GM12875 (cell line): ENCODE data around the gene POGLUT3.

Experiments used
- H3K4me3 ChIP-seq: one replicate; pipeline ENCODE4 v1.5.1; 2011; ENCODE audit warnings: low read depth, low read length, control low read depth
- CTCF ChIP-seq: IDR thresholded peaks from 2 replicates; pipeline ENCODE4 v1.5.1; 2011; ENCODE audit warnings: low read depth, mild to moderate bottlenecking, control low read depth, inconsistent platforms, low read length, moderate library complexity, borderline replicate concordance; ENCODE audit not compliant: insufficient read depth

Gene POGLUT3

DNA sequence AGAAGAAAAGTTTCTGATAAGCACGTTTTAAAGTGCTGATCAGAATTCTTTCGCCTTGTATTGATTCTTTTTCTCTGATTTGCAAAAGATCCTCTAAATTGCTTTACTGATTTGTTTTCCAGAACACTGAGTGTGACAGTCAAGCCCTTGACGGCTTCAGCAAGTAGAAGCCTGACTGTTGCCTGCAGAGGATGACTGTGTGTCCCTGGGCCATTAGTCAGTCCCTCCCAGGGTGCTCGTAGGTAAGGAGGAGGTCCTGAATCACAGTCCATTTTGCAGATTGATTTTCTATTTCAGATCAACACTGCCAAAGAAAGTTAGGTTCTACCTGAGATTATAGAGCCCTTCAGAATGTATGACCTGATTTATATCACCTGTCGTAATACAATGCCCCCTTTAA lies 38.6 kb upstream of the POGLUT3 start:
- H3K4me3 ChIP-seq, result no peak overlapping the region
- no peak for TF ChIP-seq CTCF

- no peak for TF ChIP-seq CTCF
- H3K4me3 ChIP-seq, result no peak overlapping the region
These were observed 37.3 kb upstream of the POGLUT3 start for GRCh38 chr11:108535384-108535955.

GRCh38 chr11:108534274-108534882 lies 36.2 kb upstream of the POGLUT3 start:
- no peak for TF ChIP-seq CTCF
- H3K4me3 ChIP-seq, result no peak overlapping the region

- no peak for TF ChIP-seq CTCF
- H3K4me3 ChIP-seq, result no peak overlapping the region
These were observed 32.2 kb upstream of the POGLUT3 start for GRCh38 chr11:108530426-108530825.

- H3K4me3 ChIP-seq, result no peak overlapping the region
- TF ChIP-seq CTCF, result no peak
These were observed 29.2 kb upstream of the POGLUT3 start for GRCh38 chr11:108527382-108527781.

DNA sequence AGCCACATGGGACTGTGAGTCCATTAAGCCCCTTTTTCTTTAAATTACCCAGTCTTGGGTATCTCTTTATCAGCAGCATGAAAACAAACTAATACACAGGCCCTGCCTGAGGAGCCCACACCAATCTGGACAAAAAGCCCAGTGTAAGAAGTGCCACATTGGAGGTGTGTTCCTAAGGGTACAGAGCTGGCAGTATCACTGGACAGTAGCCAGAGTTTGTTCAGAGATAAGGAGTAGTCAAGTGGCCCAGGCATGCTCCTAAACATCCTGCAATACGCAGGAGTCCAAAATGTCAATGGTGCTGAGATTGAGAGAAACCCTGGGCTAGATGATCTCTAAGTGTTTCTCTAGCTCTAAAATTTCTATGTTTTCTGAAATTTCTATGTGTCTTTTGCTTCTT lies 27.0 kb upstream of the POGLUT3 start:
- H3K4me3 ChIP-seq, result no peak overlapping the region
- TF ChIP-seq CTCF, result no peak

GRCh38 chr11:108524422-108524821 lies 26.2 kb upstream of the POGLUT3 start:
- H3K4me3 ChIP-seq, result no peak overlapping the region
- TF ChIP-seq CTCF, result no peak
